ENCODE data around the gene PPM1F. TPM values are rescaled to one million over a fixed set of nuclear protein-coding genes. Genes with fewer than 3 reads are reported as not detected.

Gene PPM1F
- total RNA-seq, 1 donor from 2014 or later = 25.1 TPM

DNA sequence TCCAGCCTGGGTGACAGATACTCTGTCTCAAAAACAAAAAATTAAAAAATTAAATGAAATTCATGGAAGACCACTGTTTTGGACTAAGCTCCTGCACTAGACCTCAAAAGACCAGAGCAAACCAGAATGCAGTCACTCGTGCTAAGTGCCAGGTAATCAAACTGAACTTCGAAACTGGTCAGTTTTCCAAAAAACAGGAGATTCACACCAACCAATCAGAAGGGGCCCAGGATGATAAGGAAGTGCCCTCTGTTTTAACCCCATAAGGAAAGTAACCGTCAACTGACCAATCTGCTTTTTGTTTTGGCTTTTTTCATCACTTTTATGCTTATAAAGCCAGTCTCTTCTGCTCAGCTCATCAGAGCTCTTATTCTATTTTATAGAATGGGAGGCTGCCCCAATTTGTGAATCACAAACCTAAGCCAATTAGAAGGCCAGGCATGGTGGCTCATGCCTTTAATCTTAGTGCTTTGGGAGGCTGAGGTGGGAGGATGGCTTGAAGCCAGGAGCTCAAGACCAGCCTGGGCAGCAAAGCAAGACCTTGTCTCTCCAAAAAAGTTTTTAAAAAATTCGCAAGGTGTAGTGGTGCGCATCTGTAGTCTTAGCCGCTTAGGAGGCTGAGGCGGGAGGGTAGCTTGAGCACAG is 40.1 kb upstream of the PPM1F start:
- TF ChIP-seq, protein P1, sequence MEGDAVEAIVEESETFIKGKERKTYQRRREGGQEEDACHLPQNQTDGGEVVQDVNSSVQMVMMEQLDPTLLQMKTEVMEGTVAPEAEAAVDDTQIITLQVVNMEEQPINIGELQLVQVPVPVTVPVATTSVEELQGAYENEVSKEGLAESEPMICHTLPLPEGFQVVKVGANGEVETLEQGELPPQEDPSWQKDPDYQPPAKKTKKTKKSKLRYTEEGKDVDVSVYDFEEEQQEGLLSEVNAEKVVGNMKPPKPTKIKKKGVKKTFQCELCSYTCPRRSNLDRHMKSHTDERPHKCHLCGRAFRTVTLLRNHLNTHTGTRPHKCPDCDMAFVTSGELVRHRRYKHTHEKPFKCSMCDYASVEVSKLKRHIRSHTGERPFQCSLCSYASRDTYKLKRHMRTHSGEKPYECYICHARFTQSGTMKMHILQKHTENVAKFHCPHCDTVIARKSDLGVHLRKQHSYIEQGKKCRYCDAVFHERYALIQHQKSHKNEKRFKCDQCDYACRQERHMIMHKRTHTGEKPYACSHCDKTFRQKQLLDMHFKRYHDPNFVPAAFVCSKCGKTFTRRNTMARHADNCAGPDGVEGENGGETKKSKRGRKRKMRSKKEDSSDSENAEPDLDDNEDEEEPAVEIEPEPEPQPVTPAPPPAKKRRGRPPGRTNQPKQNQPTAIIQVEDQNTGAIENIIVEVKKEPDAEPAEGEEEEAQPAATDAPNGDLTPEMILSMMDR (conservative IDR thresholded peaks at IDR 0.05; ENCODE audit: low read depth, low read length) = no peak
- no peak for DNase-seq (ENCODE audit: low read depth)
- no peak overlapping the region for H3K4me3 ChIP-seq (ENCODE audit: low read depth, low read length)

- no peak for DNase-seq (ENCODE audit: low read depth)
- TF ChIP-seq, protein P1 (conservative IDR thresholded peaks at IDR 0.05; ENCODE audit: low read depth, low read length) = no peak
- no peak overlapping the region for H3K4me3 ChIP-seq (ENCODE audit: low read depth, low read length)
These were observed 39.1 kb upstream of the PPM1F start for GRCh38 chr22:21991774-21992173.

GRCh38 chr22:21991304-21991596 is 38.6 kb upstream of the PPM1F start:
- TF ChIP-seq, protein P1 (conservative IDR thresholded peaks at IDR 0.05; ENCODE audit: low read depth, low read length) = no peak
- no peak overlapping the region for H3K4me3 ChIP-seq (ENCODE audit: low read depth, low read length)
- DNase-seq (ENCODE audit: low read depth) = no peak

DNA sequence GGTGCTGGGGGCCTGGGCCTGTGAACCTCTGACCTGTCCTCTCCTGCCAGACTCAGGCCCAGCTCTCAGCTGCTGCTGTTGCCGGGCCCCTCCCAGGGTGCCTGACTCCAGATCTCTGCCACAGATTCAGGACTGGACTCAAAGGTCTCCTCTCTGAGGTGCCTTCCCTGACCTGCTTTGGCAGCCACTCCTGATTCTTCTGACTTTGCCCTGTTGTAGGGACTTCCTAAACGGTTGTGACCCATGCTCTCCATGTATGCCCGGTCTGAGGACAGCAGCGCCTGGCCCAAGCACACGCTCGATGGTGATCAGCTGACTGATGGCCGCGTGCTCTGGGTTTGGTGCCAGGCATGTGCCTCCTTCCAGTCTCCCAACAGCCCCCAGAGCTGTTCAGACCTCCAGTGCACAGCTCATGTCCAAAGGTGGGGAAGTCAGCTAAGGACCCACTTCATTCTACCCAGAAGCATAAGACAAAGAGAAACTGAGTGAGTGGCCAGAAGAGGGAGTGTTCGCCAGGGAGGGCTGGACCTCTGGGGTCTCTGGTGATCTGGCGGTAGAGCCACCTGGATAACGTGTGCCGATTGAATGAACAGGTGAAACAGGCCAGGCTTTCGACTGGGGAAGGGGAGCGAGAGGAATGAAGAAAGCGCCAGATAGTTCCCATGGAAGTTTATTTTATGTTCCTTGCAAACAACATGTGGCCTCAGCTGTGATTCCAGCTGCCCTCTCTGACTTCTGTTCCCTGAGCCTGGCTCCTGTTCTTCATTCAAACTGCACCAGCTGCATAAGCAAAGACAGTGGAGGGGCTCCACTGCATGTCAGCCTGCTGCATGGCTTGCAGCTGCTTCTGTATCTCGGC is 38.0 kb upstream of the PPM1F start:
- no peak overlapping the region for H3K4me3 ChIP-seq (ENCODE audit: low read depth, low read length)
- DNase-seq (ENCODE audit: low read depth) = no peak
- TF ChIP-seq, protein P1 (conservative IDR thresholded peaks at IDR 0.05; ENCODE audit: low read depth, low read length) = no peak

DNA sequence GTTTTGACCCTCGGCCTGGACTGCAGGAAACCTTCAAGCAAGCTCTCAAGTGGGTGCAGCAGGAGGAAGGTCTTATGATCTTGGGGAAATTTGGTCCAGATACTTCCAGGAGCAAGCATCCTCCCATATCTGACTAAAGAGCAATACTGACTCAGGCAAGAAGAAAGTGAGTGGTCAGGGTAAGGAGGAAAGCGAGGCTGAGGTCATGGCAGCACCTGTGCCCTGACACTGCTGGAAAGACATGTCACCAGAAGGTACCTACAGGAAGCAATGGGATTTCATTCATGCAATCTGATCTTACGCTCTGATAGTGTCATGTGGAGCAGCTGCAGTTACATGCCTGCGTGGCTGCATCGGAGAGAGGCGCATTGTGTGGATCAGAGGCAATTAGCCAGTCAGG is 36.4 kb upstream of the PPM1F start:
- DNase-seq (ENCODE audit: low read depth) = no peak
- TF ChIP-seq, protein P1 (conservative IDR thresholded peaks at IDR 0.05; ENCODE audit: low read depth, low read length) = no peak
- no peak overlapping the region for H3K4me3 ChIP-seq (ENCODE audit: low read depth, low read length)

- TF ChIP-seq, protein P1 (conservative IDR thresholded peaks at IDR 0.05; ENCODE audit: low read depth, low read length) = no peak
- H3K4me3 ChIP-seq (ENCODE audit: low read depth, low read length) = no peak overlapping the region
- DNase-seq (ENCODE audit: low read depth) = no peak
These were observed 32.6 kb upstream of the PPM1F start for GRCh38 chr22:21985214-21985613.
